Right lobe of liver (tissue), 4 donors: ENCODE data around the gene BRDT.

Source experiments
- CTCF ChIP-seq, 4 donors: fragments of 200-600 bp in 3 of 4; fragments of 450-650 bp in 1 of 4; IDR thresholded peaks; one replicate each; pipeline versions ENCODE4 v1.5.1 to v1.8.0; 2016 to 2022; ENCODE audit warnings: antibody characterized with exemption in 4 of 4, mild to moderate bottlenecking in 2 of 4
- POLR2A ChIP-seq: fragments of 450-650 bp; IDR thresholded peaks from one replicate; pipeline ENCODE4 v1.6.1; 2017; ENCODE audit warnings: antibody characterized with exemption, mild to moderate bottlenecking
- donor health status: DM: no; HTN: no; CAD: no.
- donor health status: DM: no; HTN: no; CAD: no.
- donor health status: DM: no; HTN: yes; CAD: no.

DNA sequence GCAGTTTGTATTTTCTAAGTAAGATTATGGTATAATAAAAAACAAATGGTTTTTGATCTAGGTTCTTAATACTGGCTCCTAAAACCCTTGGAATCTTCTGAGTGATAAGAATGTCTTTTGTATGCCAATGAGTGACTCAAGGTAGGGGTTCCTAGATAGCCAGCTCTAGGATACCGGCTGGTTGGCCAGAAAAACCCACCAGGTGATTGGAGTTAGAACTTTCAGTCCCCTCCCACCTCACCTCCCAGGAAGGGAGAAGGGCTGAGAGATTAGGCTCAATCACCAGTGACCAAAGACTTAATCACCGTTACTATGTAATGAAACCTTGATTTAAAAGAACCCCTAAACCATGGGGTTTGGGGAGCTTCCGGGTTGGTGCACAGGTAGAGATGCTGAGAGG is 8.7 kb upstream of the BRDT start:
- TF ChIP-seq CTCF (IDR thresholded peaks at IDR 0.05), result no peak
- no peak for TF ChIP-seq POLR2A
